ENCODE measurements around the gene ANOS1. TPM values are rescaled to one million over a fixed set of nuclear protein-coding genes. Genes with fewer than 3 reads are reported as not detected.

The ANOS1 gene
- total RNA-seq, 1 donor from 2014 or later: 1.7 TPM

DNA sequence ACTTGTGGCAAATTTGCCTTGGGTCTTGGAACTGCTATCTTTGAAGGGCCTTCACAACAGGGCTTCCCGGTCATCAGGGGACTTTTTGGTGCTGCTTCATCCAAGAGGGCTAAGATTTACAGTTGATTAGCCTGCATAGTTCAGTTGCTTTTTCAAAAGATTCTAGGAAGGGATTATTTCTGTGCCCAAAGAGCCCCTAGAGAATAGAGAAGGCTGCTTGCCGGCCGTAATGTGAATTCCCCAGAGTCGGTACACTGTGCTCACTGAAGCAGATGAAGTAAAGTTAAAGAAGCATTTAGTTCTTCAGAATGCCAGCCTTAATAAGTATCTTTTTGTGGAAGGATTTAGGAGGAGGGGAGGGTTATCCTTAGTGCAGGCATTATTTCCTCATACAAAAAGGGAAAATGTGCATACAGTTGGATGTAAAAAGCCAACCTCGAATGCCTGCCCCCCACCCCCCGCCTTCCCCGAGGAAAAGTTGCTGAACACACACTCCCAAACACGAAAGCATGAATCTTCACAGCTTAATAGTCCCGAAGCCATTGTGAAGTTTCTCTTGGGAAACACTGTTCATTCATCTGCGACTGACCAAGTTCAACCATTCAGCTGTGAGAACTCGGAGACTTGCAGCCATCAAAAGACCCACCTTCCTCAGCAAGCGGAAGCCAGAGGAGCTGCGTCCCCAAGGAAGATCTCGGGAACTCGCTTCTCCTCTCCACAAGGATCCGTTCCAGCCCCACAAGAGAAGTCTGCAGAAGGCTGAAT, 47.6 kb downstream of the ANOS1 start:
- H3K9me3 ChIP-seq: no peaks in the 10 kb centered on the region
- H3K27me3 ChIP-seq: no peaks in the 10 kb centered on the region
- TF ChIP-seq, protein P1, sequence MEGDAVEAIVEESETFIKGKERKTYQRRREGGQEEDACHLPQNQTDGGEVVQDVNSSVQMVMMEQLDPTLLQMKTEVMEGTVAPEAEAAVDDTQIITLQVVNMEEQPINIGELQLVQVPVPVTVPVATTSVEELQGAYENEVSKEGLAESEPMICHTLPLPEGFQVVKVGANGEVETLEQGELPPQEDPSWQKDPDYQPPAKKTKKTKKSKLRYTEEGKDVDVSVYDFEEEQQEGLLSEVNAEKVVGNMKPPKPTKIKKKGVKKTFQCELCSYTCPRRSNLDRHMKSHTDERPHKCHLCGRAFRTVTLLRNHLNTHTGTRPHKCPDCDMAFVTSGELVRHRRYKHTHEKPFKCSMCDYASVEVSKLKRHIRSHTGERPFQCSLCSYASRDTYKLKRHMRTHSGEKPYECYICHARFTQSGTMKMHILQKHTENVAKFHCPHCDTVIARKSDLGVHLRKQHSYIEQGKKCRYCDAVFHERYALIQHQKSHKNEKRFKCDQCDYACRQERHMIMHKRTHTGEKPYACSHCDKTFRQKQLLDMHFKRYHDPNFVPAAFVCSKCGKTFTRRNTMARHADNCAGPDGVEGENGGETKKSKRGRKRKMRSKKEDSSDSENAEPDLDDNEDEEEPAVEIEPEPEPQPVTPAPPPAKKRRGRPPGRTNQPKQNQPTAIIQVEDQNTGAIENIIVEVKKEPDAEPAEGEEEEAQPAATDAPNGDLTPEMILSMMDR (IDR thresholded peaks at IDR 0.05): no peak
- no peaks in the 10 kb centered on the region for H3K36me3 ChIP-seq
- no peak for DNase-seq (ENCODE audit: low spot score in 2 of 2)
- H3K4me3 ChIP-seq: no peak overlapping the region
- intact Hi-C loops (cut with DNase I): no loop called here
- no peak overlapping the region for H3K27ac ChIP-seq
- no peaks in the 10 kb centered on the region for H3K4me1 ChIP-seq

DNA sequence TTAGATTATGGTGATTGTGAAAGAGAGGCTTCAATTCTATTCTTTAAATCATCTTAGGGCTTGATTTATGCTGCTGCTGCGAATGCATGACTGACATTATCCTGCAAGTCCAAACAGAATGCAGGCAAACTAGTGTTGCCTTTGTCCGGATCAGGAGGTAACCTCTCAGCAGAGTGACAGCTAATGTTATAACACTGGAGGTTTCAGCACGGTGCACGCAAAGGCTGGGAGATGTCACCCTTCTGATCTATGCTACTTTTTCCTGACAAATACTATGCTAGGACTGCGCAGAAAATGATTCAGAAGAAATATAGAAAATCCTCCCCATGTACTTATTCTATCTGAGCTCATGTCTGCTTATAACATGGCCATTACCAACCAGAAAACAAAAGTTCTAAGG, 48.2 kb downstream of the ANOS1 start:
- intact Hi-C loops (cut with DNase I): no loop called here
- Histone ChIP-seq H3K36me3 (no peaks in the 10 kb centered on the region), H3K4me1 (no peaks in the 10 kb centered on the region), H3K4me3 (no peak overlapping the region), H3K27me3 (no peaks in the 10 kb centered on the region), H3K27ac (no peak overlapping the region), H3K9me3 (no peaks in the 10 kb centered on the region)
- no peak for DNase-seq (ENCODE audit: low spot score in 2 of 2)
- TF ChIP-seq, protein P1 (IDR thresholded peaks at IDR 0.05): no peak

DNA sequence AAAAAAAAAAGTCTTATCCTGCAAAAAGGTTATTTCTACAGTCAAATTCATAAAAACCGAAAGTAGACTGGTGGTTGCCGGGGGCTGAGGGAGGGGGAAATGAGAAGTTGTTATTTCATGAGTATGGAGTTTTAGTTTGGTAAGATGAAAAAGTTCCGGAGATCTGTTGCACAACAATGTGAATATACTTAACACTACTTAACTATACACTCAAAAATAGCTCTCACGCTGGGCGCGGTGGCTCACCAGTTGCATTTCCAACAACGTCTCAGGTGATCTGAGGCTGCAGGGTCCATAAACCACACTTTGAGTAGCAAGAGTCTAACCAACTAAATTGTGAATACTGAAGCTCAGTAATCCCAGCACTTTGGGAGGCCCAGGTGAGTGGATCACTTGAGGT, 52.4 kb downstream of the ANOS1 start:
- intact Hi-C loops (cut with DNase I): no loop called here
- no peak for DNase-seq (ENCODE audit: low spot score in 2 of 2)
- H3K36me3 ChIP-seq: no peaks in the 10 kb centered on the region
- no peak overlapping the region for H3K4me3 ChIP-seq
- H3K4me1 ChIP-seq: no peaks in the 10 kb centered on the region
- no peaks in the 10 kb centered on the region for H3K27me3 ChIP-seq
- H3K9me3 ChIP-seq: no peaks in the 10 kb centered on the region
- TF ChIP-seq, protein P1 (IDR thresholded peaks at IDR 0.05): no peak
- H3K27ac ChIP-seq: no peak overlapping the region

DNA sequence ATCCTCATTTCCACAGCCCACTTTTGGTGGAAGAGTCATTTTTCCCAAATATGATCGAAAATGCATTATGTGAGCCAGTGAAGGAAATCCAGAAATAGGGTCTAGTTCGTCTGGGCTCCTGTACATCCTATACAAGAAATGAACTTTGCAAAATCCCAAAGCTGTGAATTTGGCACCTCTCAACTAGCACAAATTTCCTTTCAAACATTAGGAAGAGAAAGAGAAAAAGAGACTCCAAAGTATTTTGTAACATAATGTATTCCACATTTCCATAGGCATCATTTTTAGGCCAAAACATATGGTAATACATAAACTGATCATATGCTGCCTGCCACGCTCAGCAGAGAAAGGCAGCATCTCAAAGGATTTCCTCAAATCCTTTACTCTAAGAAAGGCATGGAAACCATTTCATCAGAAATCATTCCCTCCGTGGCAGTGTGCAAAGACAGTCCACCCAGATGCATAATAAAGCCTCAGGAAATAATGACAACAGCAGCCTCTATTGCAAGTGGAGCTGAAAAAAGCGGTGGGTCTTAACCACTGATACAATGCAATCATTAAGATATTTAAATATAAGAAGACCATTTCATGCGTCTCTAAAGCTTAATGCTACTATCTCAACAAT, 56.8 kb downstream of the ANOS1 start:
- intact Hi-C loops (cut with DNase I): no loop called here
- H3K27ac ChIP-seq: no peak overlapping the region
- TF ChIP-seq, protein P1 (IDR thresholded peaks at IDR 0.05): no peak
- H3K36me3 ChIP-seq: no peaks in the 10 kb centered on the region
- H3K4me3 ChIP-seq: no peak overlapping the region
- H3K27me3 ChIP-seq: no peaks in the 10 kb centered on the region
- no peak for DNase-seq (ENCODE audit: low spot score in 2 of 2)
- no peaks in the 10 kb centered on the region for H3K4me1 ChIP-seq
- H3K9me3 ChIP-seq: no peaks in the 10 kb centered on the region

DNA sequence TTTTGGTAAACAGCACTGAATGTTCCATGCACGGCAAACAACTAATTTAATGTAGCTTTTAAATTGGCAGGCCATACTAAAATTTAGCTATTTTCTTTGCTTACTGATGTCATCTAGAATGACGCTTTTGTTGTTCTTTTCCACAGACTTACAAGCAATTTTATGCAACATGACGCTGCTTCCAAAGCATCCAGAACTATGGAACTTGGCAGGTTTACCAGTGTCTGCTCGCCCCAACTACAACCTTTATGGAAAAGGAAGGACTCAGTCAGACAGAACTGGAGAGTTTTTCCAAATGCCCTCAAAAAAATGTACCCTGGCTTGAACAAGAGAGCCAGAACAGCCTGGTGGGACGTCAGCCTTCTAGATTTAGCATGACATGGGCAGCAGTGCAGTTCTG, 58.7 kb downstream of the ANOS1 start:
- no peaks in the 10 kb centered on the region for H3K9me3 ChIP-seq
- DNase-seq (ENCODE audit: low spot score in 2 of 2): no peak
- H3K36me3 ChIP-seq: no peaks in the 10 kb centered on the region
- H3K4me1 ChIP-seq: no peaks in the 10 kb centered on the region
- no peak overlapping the region for H3K27ac ChIP-seq
- H3K4me3 ChIP-seq: no peak overlapping the region
- no peaks in the 10 kb centered on the region for H3K27me3 ChIP-seq
- TF ChIP-seq, protein P1 (IDR thresholded peaks at IDR 0.05): no peak
- intact Hi-C loops (cut with DNase I): no loop called here

Measured in ascending aorta (tissue), 2 donors.